Measurements from ENCODE around the gene CDKAL1.

DNA sequence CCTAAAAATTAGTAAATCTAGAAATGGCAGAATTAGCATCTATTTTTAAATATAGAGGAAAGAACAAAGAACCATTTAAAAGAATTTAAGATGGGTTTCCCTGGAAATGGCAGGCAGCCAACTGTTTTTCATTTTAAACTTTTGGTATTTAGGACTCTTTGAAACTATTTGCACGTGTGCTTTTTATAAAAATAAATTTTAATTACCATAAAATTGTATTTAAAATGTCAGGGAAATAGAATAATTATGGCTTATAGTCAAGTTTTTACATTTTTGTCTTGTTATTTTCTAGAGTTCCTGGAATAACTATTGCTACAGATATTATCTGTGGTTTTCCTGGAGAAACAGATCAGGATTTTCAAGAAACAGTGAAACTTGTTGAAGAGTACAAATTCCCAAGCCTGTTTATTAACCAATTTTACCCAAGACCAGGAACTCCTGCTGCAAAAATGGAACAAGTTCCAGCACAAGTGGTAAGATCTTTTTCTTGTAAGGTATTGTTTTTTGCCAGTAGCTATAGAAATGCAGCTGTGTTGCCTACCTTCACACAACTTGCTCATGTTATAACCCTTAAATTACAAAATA, 530.6 kb downstream of the CDKAL1 start:
- TF ChIP-seq, protein P1, sequence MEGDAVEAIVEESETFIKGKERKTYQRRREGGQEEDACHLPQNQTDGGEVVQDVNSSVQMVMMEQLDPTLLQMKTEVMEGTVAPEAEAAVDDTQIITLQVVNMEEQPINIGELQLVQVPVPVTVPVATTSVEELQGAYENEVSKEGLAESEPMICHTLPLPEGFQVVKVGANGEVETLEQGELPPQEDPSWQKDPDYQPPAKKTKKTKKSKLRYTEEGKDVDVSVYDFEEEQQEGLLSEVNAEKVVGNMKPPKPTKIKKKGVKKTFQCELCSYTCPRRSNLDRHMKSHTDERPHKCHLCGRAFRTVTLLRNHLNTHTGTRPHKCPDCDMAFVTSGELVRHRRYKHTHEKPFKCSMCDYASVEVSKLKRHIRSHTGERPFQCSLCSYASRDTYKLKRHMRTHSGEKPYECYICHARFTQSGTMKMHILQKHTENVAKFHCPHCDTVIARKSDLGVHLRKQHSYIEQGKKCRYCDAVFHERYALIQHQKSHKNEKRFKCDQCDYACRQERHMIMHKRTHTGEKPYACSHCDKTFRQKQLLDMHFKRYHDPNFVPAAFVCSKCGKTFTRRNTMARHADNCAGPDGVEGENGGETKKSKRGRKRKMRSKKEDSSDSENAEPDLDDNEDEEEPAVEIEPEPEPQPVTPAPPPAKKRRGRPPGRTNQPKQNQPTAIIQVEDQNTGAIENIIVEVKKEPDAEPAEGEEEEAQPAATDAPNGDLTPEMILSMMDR (IDR thresholded peaks at IDR 0.05) = no peak
- TF ChIP-seq POLR2A (IDR thresholded peaks at IDR 0.05) (no peak), POLR2AphosphoS5 (IDR thresholded peaks at IDR 0.05) (no peak), EP300 (IDR thresholded peaks at IDR 0.05) (no peak)
